ENCODE results near the gene ECE2.

GRCh38 chr3:184277366-184277765 is 1.5 kb downstream of the ECE2 start:
- TF ChIP-seq TAF1 (IDR thresholded peaks at IDR 0.05; ENCODE audit: borderline replicate concordance, low read depth, low read length) (no peak), YY1 (IDR thresholded peaks at IDR 0.05; ENCODE audit: low read depth) (no peak), EZH2phosphoT487 (IDR thresholded peaks at IDR 0.05; ENCODE audit: borderline replicate concordance, low read depth) (no peak), JUND (IDR thresholded peaks at IDR 0.05) (no peak), SMC3 (IDR thresholded peaks at IDR 0.05; ENCODE audit: low read depth, low read length) (no peak), REST (IDR thresholded peaks at IDR 0.05; ENCODE audit: low read depth, low read length) (no peak), POLR2AphosphoS5 (IDR thresholded peaks at IDR 0.05; ENCODE audit: low read depth, low read length) (no peak), GATA2 (CRISPR knock-in tag; IDR thresholded peaks at IDR 0.05) (no peak), USF2 (IDR thresholded peaks at IDR 0.05; ENCODE audit: borderline replicate concordance, low read depth, low read length) (no peak)
- TF ChIP-seq, protein P1, sequence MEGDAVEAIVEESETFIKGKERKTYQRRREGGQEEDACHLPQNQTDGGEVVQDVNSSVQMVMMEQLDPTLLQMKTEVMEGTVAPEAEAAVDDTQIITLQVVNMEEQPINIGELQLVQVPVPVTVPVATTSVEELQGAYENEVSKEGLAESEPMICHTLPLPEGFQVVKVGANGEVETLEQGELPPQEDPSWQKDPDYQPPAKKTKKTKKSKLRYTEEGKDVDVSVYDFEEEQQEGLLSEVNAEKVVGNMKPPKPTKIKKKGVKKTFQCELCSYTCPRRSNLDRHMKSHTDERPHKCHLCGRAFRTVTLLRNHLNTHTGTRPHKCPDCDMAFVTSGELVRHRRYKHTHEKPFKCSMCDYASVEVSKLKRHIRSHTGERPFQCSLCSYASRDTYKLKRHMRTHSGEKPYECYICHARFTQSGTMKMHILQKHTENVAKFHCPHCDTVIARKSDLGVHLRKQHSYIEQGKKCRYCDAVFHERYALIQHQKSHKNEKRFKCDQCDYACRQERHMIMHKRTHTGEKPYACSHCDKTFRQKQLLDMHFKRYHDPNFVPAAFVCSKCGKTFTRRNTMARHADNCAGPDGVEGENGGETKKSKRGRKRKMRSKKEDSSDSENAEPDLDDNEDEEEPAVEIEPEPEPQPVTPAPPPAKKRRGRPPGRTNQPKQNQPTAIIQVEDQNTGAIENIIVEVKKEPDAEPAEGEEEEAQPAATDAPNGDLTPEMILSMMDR (IDR thresholded peaks at IDR 0.05), result no peak

Measured in SK-N-SH (cell line).